Astrocyte (in vitro differentiated cells and primary cell): ENCODE results near the gene PRKCH. TPM values are rescaled to one million over a fixed set of nuclear protein-coding genes. Genes with fewer than 3 reads are reported as not detected.

Experiments used
- DNase-seq: peaks from one replicate; pipeline ENCODE4 v3.0.0-alpha.2; 2010; ENCODE audit warnings: low read depth
- FAIRE-seq: peaks from 2 replicates; lab custom pipeline; 2011; peaks lifted over from hg19 to GRCh38; lab: Jason Lieb, UNC
- H2AFZ ChIP-seq: 2 replicates; pipeline ENCODE4 v1.6.0; 2012; ENCODE audit warnings: low read depth, low read length, inconsistent platforms
- H3K27ac ChIP-seq: 2 replicates; pipeline ENCODE4 v1.5.1; 2011; ENCODE audit warnings: low read depth, low read length, inconsistent platforms
- H3K27me3 ChIP-seq: 2 replicates; pipeline ENCODE4 v1.6.0; 2011; ENCODE audit warnings: low read length, inconsistent platforms; ENCODE audit not compliant: insufficient read depth
- H3K36me3 ChIP-seq: 2 replicates; pipeline ENCODE4 v1.5.1; 2011; ENCODE audit warnings: low read length, inconsistent platforms; ENCODE audit not compliant: insufficient read depth
- H3K4me1 ChIP-seq: 2 replicates; pipeline ENCODE4 v1.5.1; 2011; ENCODE audit warnings: low read length, inconsistent platforms; ENCODE audit not compliant: insufficient read depth
- H3K4me2 ChIP-seq: 2 replicates; pipeline ENCODE4 v1.6.0; 2012; ENCODE audit warnings: low read length, inconsistent platforms
- H3K4me3 ChIP-seq: 2 replicates; pipeline ENCODE4 v1.5.1; 2011; ENCODE audit warnings: low read depth, mild to moderate bottlenecking, low read length, inconsistent platforms; ENCODE audit not compliant: insufficient read depth
- H3K79me2 ChIP-seq: 2 replicates; pipeline ENCODE4 v1.6.0; 2012; ENCODE audit warnings: mild to moderate bottlenecking, low read length, inconsistent platforms; ENCODE audit not compliant: insufficient read depth
- H3K9ac ChIP-seq: 2 replicates; pipeline ENCODE4 v1.6.0; 2012; ENCODE audit warnings: mild to moderate bottlenecking, low read length, inconsistent platforms
- H3K9me3 ChIP-seq: 2 replicates; pipeline ENCODE4 v1.5.1; 2012; ENCODE audit warnings: low read depth, mild to moderate bottlenecking, low read length, inconsistent platforms; ENCODE audit not compliant: insufficient read depth
- H4K20me1 ChIP-seq: 2 replicates; pipeline ENCODE4 v1.6.0; 2012; ENCODE audit warnings: low read length, inconsistent platforms; ENCODE audit not compliant: insufficient read depth
- H3K27ac Mint-ChIP-seq: one replicate; pipeline ENCODE4 v1.8.0; 2021; ENCODE audit warnings: mild to moderate bottlenecking, mixed read lengths; ENCODE audit not compliant: unreplicated experiment
- H3K27me3 Mint-ChIP-seq: one replicate; pipeline ENCODE4 v1.8.0; 2021; ENCODE audit warnings: low read depth, mixed read lengths; ENCODE audit not compliant: unreplicated experiment
- H3K36me3 Mint-ChIP-seq: one replicate; pipeline ENCODE4 v1.8.0; 2021; ENCODE audit warnings: low read depth, mixed read lengths; ENCODE audit not compliant: unreplicated experiment
- H3K4me1 Mint-ChIP-seq: one replicate; pipeline ENCODE4 v1.8.0; 2021; ENCODE audit warnings: low read depth, mixed read lengths; ENCODE audit not compliant: unreplicated experiment
- H3K4me3 Mint-ChIP-seq: one replicate; pipeline ENCODE4 v1.8.0; 2021; ENCODE audit warnings: mild to moderate bottlenecking, moderate library complexity, mixed read lengths; ENCODE audit not compliant: unreplicated experiment
- H3K9me3 Mint-ChIP-seq: one replicate; pipeline ENCODE4 v1.8.0; 2021; ENCODE audit warnings: mild to moderate bottlenecking, mixed read lengths; ENCODE audit not compliant: unreplicated experiment
- CTCF ChIP-seq: IDR thresholded peaks from 2 replicates; pipeline ENCODE4 v1.5.1; 2011; ENCODE audit warnings: low read depth, mild to moderate bottlenecking, inconsistent platforms, low read length, moderate library complexity; ENCODE audit not compliant: insufficient read depth
- EZH2 ChIP-seq: IDR thresholded peaks from 2 replicates; pipeline ENCODE4 v1.6.1; 2012; ENCODE audit warnings: mild to moderate bottlenecking, low read length, inconsistent platforms; ENCODE audit not compliant: insufficient read depth
- total RNA-seq: library from RNA; stranded (reverse); gene quantifications from 2 replicates; pipeline ENCODE4 v1.2.1, GENCODE V29; 2021

Gene PRKCH
- total RNA-seq, 1 donor from 2014 or later, result 6.0 TPM

GRCh38 chr14:61429316-61429715, 107.9 kb downstream of the PRKCH start:
- Histone ChIP-seq H3K9ac (no peak overlapping the region), H3K4me1 (no peaks in the 10 kb centered on the region), H3K9me3 (no peaks in the 10 kb centered on the region), H3K27ac (no peak overlapping the region), H3K27me3 (no peaks in the 10 kb centered on the region), H4K20me1 (no peaks in the 10 kb centered on the region), H3K4me2 (no peak overlapping the region), H2AFZ (no peak overlapping the region), H3K36me3 (no peaks in the 10 kb centered on the region), H3K4me3 (no peak overlapping the region), H3K79me2 (no peaks in the 10 kb centered on the region)
- Mint-ChIP-seq H3K4me3 (no peak overlapping the region), H3K27ac (no peak overlapping the region), H3K36me3 (peaks cover 1% of the 10 kb centered on the region), H3K27me3 (no peaks in the 10 kb centered on the region), H3K4me1 (peaks cover 15% of the 10 kb centered on the region), H3K9me3 (peaks cover 4% of the 10 kb centered on the region)
- no peak for DNase-seq
- FAIRE-seq, result no peak
- TF ChIP-seq EZH2 (no peak), CTCF (no peak)

GRCh38 chr14:61430066-61430757, 108.8 kb downstream of the PRKCH start:
- Histone ChIP-seq H2AFZ (no peak overlapping the region), H3K27ac (no peak overlapping the region), H3K4me3 (no peak overlapping the region), H3K79me2 (no peaks in the 10 kb centered on the region), H3K4me2 (no peak overlapping the region), H4K20me1 (no peaks in the 10 kb centered on the region), H3K9ac (no peak overlapping the region), H3K4me1 (no peaks in the 10 kb centered on the region), H3K27me3 (no peaks in the 10 kb centered on the region), H3K9me3 (no peaks in the 10 kb centered on the region), H3K36me3 (no peaks in the 10 kb centered on the region)
- Mint-ChIP-seq H3K4me1 (peaks cover 17% of the 10 kb centered on the region), H3K4me3 (no peak overlapping the region), H3K27me3 (no peaks in the 10 kb centered on the region), H3K9me3 (peaks cover 3% of the 10 kb centered on the region), H3K36me3 (no peaks in the 10 kb centered on the region), H3K27ac (no peak overlapping the region)
- FAIRE-seq (no peak), DNase-seq (no peak)
- TF ChIP-seq CTCF (no peak), EZH2 (no peak)

- H3K27ac ChIP-seq, result no peak overlapping the region
- no peaks in the 10 kb centered on the region for H3K4me1 ChIP-seq
- H3K4me2 ChIP-seq, result no peak overlapping the region
- no peaks in the 10 kb centered on the region for H3K36me3 Mint-ChIP-seq
- H3K9me3 Mint-ChIP-seq, result no peaks in the 10 kb centered on the region
- no peaks in the 10 kb centered on the region for H3K36me3 ChIP-seq
- H3K27me3 Mint-ChIP-seq, result no peaks in the 10 kb centered on the region
- H3K9ac ChIP-seq, result no peak overlapping the region
- H2AFZ ChIP-seq, result no peak overlapping the region
- no peak overlapping the region for H3K4me3 Mint-ChIP-seq
- TF ChIP-seq CTCF (no peak), EZH2 (no peak)
- DNase-seq (no peak), FAIRE-seq (no peak)
- no peaks in the 10 kb centered on the region for H4K20me1 ChIP-seq
- H3K9me3 ChIP-seq, result no peaks in the 10 kb centered on the region
- H3K4me1 Mint-ChIP-seq, result peaks cover 17% of the 10 kb centered on the region
- no peak overlapping the region for H3K4me3 ChIP-seq
- no peaks in the 10 kb centered on the region for H3K27me3 ChIP-seq
- H3K27ac Mint-ChIP-seq, result peak overlapping the region; percentile 73
- no peaks in the 10 kb centered on the region for H3K79me2 ChIP-seq
These were observed 111.8 kb downstream of the PRKCH start for GRCh38 chr14:61433169-61433568.
